Skeletal muscle satellite cell (primary cell): ENCODE measurements around the gene EVI2A.
"Not testable (repeated sequence)": the region's sequence is repeated elsewhere in the genome, so short reads cannot be mapped to it uniquely, and the experiment has no call there.

Experiments
- H3K27me3 ChIP-seq: 2 replicates; pipeline ENCODE4 v1.7.0; 2013; ENCODE audit warnings: low read length; ENCODE audit not compliant: control insufficient read depth, insufficient read depth
- H3K36me3 ChIP-seq: 2 replicates; pipeline ENCODE4 v1.7.0; 2013; ENCODE audit warnings: mild to moderate bottlenecking, control low read depth, low read length; ENCODE audit not compliant: insufficient read depth
- H3K4me1 ChIP-seq: 2 replicates; pipeline ENCODE4 v1.7.0; 2013; ENCODE audit warnings: low read length; ENCODE audit not compliant: control insufficient read depth, insufficient read depth
- H3K4me2 ChIP-seq: 2 replicates; pipeline ENCODE4 v1.7.0; 2013; ENCODE audit warnings: mild to moderate bottlenecking, low read length
- H3K4me3 ChIP-seq: 2 replicates; pipeline ENCODE4 v1.7.0; 2013; ENCODE audit warnings: low read length
- H3K9ac ChIP-seq: 2 replicates; pipeline ENCODE4 v1.7.0; 2013; ENCODE audit warnings: mild to moderate bottlenecking, low read depth, low read length, moderate library complexity
- H3K9me3 ChIP-seq: replicated peaks from 2 replicates; pipeline ENCODE4 v1.7.0; 2013; ENCODE audit warnings: mild to moderate bottlenecking, control low read depth, low read length

Gene EVI2A

GRCh38 chr17:31328160-31328535 is 6.7 kb upstream of the EVI2A start:
- H3K4me3 ChIP-seq, result peak overlapping the region; percentile 21
- H3K4me2 ChIP-seq, result peak overlapping the region; percentile 45
- no peaks in the 10 kb centered on the region for H3K27me3 ChIP-seq
- H3K4me1 ChIP-seq, result peaks cover 17% of the 10 kb centered on the region
- H3K9me3 ChIP-seq, result no peaks in the 10 kb centered on the region
- peak overlapping the region; percentile 60 for H3K9ac ChIP-seq
- H3K36me3 ChIP-seq, result peaks cover 5% of the 10 kb centered on the region

- Histone ChIP-seq H3K36me3 (peaks cover 5% of the 10 kb centered on the region), H3K4me2 (peak overlapping the region; percentile 65), H3K9ac (peak overlapping the region; percentile 60), H3K27me3 (no peaks in the 10 kb centered on the region), H3K9me3 (no peaks in the 10 kb centered on the region), H3K4me1 (peaks cover 17% of the 10 kb centered on the region), H3K4me3 (peak overlapping the region; percentile 21)
Observed at GRCh38 chr17:31327534-31328159, 6.2 kb upstream of the EVI2A start.

GRCh38 chr17:31323551-31323950 is 2.1 kb upstream of the EVI2A start:
- Histone ChIP-seq H3K9ac (no peak overlapping the region), H3K36me3 (peaks cover 5% of the 10 kb centered on the region), H3K4me1 (peaks cover 36% of the 10 kb centered on the region), H3K4me2 (no peak overlapping the region), H3K9me3 (no peaks in the 10 kb centered on the region), H3K4me3 (no peak overlapping the region), H3K27me3 (no peaks in the 10 kb centered on the region)

- H3K4me3 ChIP-seq, result no peak overlapping the region
- H3K4me1 ChIP-seq, result peaks cover 31% of the 10 kb centered on the region
- H3K27me3 ChIP-seq, result no peaks in the 10 kb centered on the region
Observed at GRCh38 chr17:31321966-31322365, 544 bp upstream of the EVI2A start.

GRCh38 chr17:31320791-31321190 is 631 bp downstream of the EVI2A start:
- peak overlapping the region; percentile 68 for H3K9ac ChIP-seq
- no peaks in the 10 kb centered on the region for H3K27me3 ChIP-seq
- peak overlapping the region; percentile 19 for H3K4me3 ChIP-seq
- no peaks in the 10 kb centered on the region for H3K36me3 ChIP-seq
- no peaks in the 10 kb centered on the region for H3K9me3 ChIP-seq
- peak overlapping the region; percentile 71 for H3K4me2 ChIP-seq
- peaks cover 31% of the 10 kb centered on the region for H3K4me1 ChIP-seq

More at GRCh38 chr17:31321966-31322365, 544 bp upstream of the EVI2A start:
- Histone ChIP-seq H3K36me3 (no peaks in the 10 kb centered on the region), H3K9me3 (no peaks in the 10 kb centered on the region), H3K4me2 (no peak overlapping the region), H3K9ac (no peak overlapping the region)

GRCh38 chr17:31320241-31320640 is 1.2 kb downstream of the EVI2A start:
- H3K9me3 ChIP-seq, result no peaks in the 10 kb centered on the region
- H3K4me3 ChIP-seq, result peak overlapping the region; percentile 19
- peaks cover 31% of the 10 kb centered on the region for H3K4me1 ChIP-seq
- H3K9ac ChIP-seq, result no peak overlapping the region
- H3K27me3 ChIP-seq, result no peaks in the 10 kb centered on the region
- no peaks in the 10 kb centered on the region for H3K36me3 ChIP-seq
- H3K4me2 ChIP-seq, result peak overlapping the region; percentile 71

GRCh38 chr17:31318851-31319661 is 2.4 kb downstream of the EVI2A start:
- peak overlapping the region; percentile 44 for H3K9ac ChIP-seq

GRCh38 chr17:31318298-31318801 is 3.1 kb downstream of the EVI2A start:
- Histone ChIP-seq H3K4me2 (peak overlapping the region; percentile 65), H3K4me1 (peaks cover 45% of the 10 kb centered on the region), H3K4me3 (peak overlapping the region; percentile 5), H3K9me3 (peaks cover 3% of the 10 kb centered on the region), H3K36me3 (no peaks in the 10 kb centered on the region), H3K9ac (peak overlapping the region; percentile 44), H3K27me3 (no peaks in the 10 kb centered on the region)

More at GRCh38 chr17:31318851-31319661, 2.4 kb downstream of the EVI2A start:
- H3K27me3 ChIP-seq, result no peaks in the 10 kb centered on the region
- peak overlapping the region; percentile 65 for H3K4me2 ChIP-seq
- H3K9me3 ChIP-seq, result peaks cover 3% of the 10 kb centered on the region
- peak overlapping the region; percentile 5 for H3K4me3 ChIP-seq
- H3K4me1 ChIP-seq, result peaks cover 39% of the 10 kb centered on the region
- H3K36me3 ChIP-seq, result no peaks in the 10 kb centered on the region

GRCh38 chr17:31314782-31315100 is 6.7 kb downstream of the EVI2A start:
- H3K9me3 ChIP-seq, result peaks cover 3% of the 10 kb centered on the region
- no peak overlapping the region for H3K9ac ChIP-seq
- peaks cover 27% of the 10 kb centered on the region for H3K4me1 ChIP-seq
- no peaks in the 10 kb centered on the region for H3K27me3 ChIP-seq
- no peak overlapping the region for H3K4me3 ChIP-seq
- H3K36me3 ChIP-seq, result no peaks in the 10 kb centered on the region
- no peak overlapping the region for H3K4me2 ChIP-seq

- Histone ChIP-seq H3K36me3 (no peaks in the 10 kb centered on the region), H3K9me3 (peaks cover 3% of the 10 kb centered on the region), H3K4me2 (peak within 1 kb of the TSS; percentile 68), H3K4me1 (peaks cover 27% of the 10 kb centered on the region), H3K27me3 (no peaks in the 10 kb centered on the region), H3K9ac (peak within 1 kb of the TSS; percentile 55), H3K4me3 (peak within 1 kb of the TSS; percentile 43)
Observed at GRCh38 chr17:31313982-31314781, 7.2 kb downstream of the EVI2A start, which contains the start of gene EVI2B. EVI2B (minus strand) TSS chr17:31314054; CDS start chr17:31305609, 8,445 bp downstream.

- not testable (repeated sequence) for H3K4me3 ChIP-seq, H3K9me3 ChIP-seq, H3K9ac ChIP-seq, H3K4me2 ChIP-seq, H3K36me3 ChIP-seq, H3K27me3 ChIP-seq
- peaks cover 14% of the 10 kb centered on the region for H3K4me1 ChIP-seq
Observed at GRCh38 chr17:31312223-31312622, 9.2 kb downstream of the EVI2A start.
